DOHH2 (cell line): Measurements from ENCODE around the gene HHEX.

Source experiments
- EZH2phosphoT487 ChIP-seq: fragments of 200-600 bp; sonication (generic); IDR thresholded peaks from 2 replicates; pipeline ENCODE4 v1.6.1; 2017; ENCODE audit warnings: borderline replicate concordance, mild to moderate bottlenecking, antibody characterized with exemption, low read length, moderate library complexity, mixed read lengths
- TF ChIP-seq, protein P1 (sequence below): fragments of 200-600 bp; sonication (generic); IDR thresholded peaks from one replicate; pipeline ENCODE4 v1.5.1; 2014; ENCODE audit warnings: antibody characterized with exemption, mild to moderate bottlenecking, low read depth, low read length; ENCODE audit not compliant: poor library complexity, severe bottlenecking

DNA sequence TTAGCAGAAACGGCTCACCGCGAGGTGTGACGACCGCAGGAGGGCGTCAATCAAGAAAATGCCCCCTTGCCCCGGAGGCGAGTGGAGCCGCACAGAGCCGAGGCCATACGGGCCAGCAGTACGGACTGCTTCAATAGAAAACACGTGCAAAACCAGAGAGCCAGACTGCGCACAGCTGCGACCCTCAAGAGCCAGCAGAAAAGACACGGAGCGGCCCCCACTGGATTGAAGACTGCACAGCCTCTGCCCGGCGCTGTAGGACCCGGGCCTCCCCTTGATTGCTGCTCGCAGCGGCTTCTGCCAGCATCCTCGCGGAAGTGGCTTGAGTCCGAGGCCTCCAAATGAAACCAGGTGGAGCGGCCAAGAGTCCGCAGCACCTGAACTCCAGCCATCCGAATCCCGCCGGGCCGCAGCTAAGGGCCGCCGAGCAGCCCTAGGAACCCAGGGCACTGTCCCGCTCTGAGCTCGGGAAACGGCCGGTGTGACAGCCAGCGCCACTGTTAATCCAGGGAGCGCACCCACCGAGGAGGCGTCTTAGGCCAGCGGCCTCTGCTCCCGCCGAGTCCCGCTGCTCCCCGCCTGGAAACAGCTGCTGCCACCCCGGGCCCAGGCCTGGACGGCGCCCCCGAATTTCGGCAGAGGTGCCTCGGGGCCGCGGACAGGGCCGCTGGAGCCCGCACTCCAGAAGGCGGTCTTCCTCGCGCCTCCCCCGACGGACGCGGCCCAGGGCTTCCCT is 660 bp upstream of the HHEX start:
- no peak; the same call in 1 of the 2 replicates for TF ChIP-seq EZH2phosphoT487
- TF ChIP-seq, protein P1, sequence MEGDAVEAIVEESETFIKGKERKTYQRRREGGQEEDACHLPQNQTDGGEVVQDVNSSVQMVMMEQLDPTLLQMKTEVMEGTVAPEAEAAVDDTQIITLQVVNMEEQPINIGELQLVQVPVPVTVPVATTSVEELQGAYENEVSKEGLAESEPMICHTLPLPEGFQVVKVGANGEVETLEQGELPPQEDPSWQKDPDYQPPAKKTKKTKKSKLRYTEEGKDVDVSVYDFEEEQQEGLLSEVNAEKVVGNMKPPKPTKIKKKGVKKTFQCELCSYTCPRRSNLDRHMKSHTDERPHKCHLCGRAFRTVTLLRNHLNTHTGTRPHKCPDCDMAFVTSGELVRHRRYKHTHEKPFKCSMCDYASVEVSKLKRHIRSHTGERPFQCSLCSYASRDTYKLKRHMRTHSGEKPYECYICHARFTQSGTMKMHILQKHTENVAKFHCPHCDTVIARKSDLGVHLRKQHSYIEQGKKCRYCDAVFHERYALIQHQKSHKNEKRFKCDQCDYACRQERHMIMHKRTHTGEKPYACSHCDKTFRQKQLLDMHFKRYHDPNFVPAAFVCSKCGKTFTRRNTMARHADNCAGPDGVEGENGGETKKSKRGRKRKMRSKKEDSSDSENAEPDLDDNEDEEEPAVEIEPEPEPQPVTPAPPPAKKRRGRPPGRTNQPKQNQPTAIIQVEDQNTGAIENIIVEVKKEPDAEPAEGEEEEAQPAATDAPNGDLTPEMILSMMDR: peak; percentile 59
